HL-60 (cell line): ENCODE results near the gene SCYGR2.

ENCODE experiments used
- CTCF ChIP-seq: IDR thresholded peaks from one replicate; pipeline ENCODE4 v1.5.1; 2011; ENCODE audit warnings: low read length, control low read depth, inconsistent platforms; ENCODE audit not compliant: insufficient read depth
- GABPA ChIP-seq: IDR thresholded peaks from 2 replicates; pipeline ENCODE4 v1.6.1; 2012; ENCODE audit warnings: low read depth
- REST ChIP-seq: IDR thresholded peaks from 2 replicates; pipeline ENCODE4 v1.6.1; 2012; ENCODE audit warnings: low read depth; ENCODE audit not compliant: insufficient replicate concordance

DNA sequence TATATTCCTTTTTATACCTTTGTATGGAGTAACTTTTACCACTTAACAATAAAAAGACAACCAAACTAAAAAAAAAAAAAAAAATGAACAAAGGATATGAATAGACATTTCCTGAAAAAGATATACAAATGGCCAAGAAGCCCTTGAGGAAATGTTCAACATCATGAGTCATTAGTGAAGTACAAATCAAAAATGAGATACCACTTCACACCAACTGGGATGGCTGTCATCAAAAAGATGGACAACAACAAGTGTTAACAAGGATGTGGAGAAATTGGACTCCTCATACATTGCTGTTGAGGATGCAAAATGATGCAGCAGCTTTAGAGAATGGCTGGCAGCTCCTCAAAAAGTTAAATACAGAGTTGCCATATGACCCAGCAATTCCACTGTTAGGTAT is 22.6 kb upstream of the SCYGR2 start:
- TF ChIP-seq CTCF = no peak
- no peak for TF ChIP-seq REST
- no peak for TF ChIP-seq GABPA
